ENCODE data around the gene DLD. TPM values are rescaled to one million over a fixed set of nuclear protein-coding genes. Genes with fewer than 3 reads are reported as not detected.
"Not testable (repeated sequence)": the region's sequence is repeated elsewhere in the genome, so short reads cannot be mapped to it uniquely, and the experiment has no call there.

DLD gene
- total and polyA plus RNA-seq, 2 of the 8 experiments (the other 6 are each of a cell fraction or from before 2014, with no cell fraction given), result 63.7 to 88.5 TPM

DNA sequence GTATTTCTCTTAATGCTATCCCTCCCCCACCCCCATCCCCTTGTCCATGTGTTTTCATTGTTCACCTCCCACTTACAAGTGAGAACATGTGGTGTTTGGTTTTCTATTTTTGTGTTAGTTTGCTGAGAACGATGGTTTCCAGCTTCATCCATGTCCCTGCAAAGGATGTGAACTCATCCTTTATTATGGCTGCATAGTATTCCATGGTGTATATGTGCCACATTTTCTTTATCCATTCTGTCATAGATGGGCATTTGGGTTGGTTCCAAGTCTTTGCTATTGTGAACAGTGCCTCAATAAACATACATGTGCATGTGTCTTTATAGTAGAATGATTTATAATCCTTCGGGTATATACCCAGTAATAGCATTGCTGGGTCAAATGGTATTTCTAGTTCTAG, 30.8 kb downstream of the DLD start:
- ChIA-PET POLR2A (ENCODE audit: partially characterized antibody) (interaction anchor here (0.6 kb wide), 1 partner anchor 350 kb away, joined by 3 read pairs; no protein-coding TSS in a partner anchor), CTCF (ENCODE audit: partially characterized antibody) (interaction anchor here (1.9 to 2.4 kb wide), 2 partner anchors 95 to 224 kb away, joined by 7 to 8 read pairs; no protein-coding TSS in a partner anchor)

More for the DNA sequence above, 30.8 kb downstream of the DLD start:
- not testable (repeated sequence) for DNase-seq (ENCODE audit: low read depth in 1 of 2, low spot score in 2 of 2); H3K56ac ChIP-seq (replicated peaks; ENCODE audit: insufficient read length, low read depth, low read length); H2AK5ac ChIP-seq (ENCODE audit: low read depth, low read length); H2BK20ac ChIP-seq (ENCODE audit: low read length); H4K91ac ChIP-seq (replicated peaks; ENCODE audit: insufficient read length, low read length); H2BK5ac ChIP-seq (ENCODE audit: low read depth, low read length); H3K27ac ChIP-seq (ENCODE audit: low read depth, low read length); H2AFZ ChIP-seq (ENCODE audit: low read length); H3K4me3 ChIP-seq (ENCODE audit: extremely low read depth in 1 of 4, insufficient read depth in 2 of 4, low read depth in 3 of 4, low read length in 4 of 4); H4K5ac ChIP-seq (ENCODE audit: insufficient read length, low read depth, low read length); H3K79me1 ChIP-seq (ENCODE audit: low read depth, low read length); H3K79me2 ChIP-seq (ENCODE audit: control insufficient read depth in 1 of 2, insufficient read depth in 2 of 2, low read length in 2 of 2); H3K9ac ChIP-seq (replicated peaks in 1 of 4; ENCODE audit: extremely low read depth in 1 of 4, low read depth in 3 of 4, low read length in 3 of 4); H3K4me2 ChIP-seq (ENCODE audit: insufficient read depth in 1 of 2, low read depth in 2 of 2, low read length in 2 of 2); H3K14ac ChIP-seq (ENCODE audit: insufficient read length); H3K23me2 ChIP-seq (ENCODE audit: low read depth, low read length); H2BK12ac ChIP-seq (ENCODE audit: low read depth, low read length); H3K23ac ChIP-seq (ENCODE audit: insufficient read length); H3K18ac ChIP-seq (ENCODE audit: extremely low read depth, low read length); H3K4me1 ChIP-seq (replicated peaks in 1 of 4; ENCODE audit: control insufficient read depth in 3 of 4, insufficient read depth in 4 of 4, low read length in 3 of 4); H2BK15ac ChIP-seq (ENCODE audit: low read length); H4K20me1 ChIP-seq (replicated peaks in 1 of 2; ENCODE audit: control insufficient read depth in 1 of 2, insufficient read depth in 2 of 2, low read length in 2 of 2); H4K8ac ChIP-seq (ENCODE audit: extremely low read depth, insufficient read depth, low read length); H3K9me3 ChIP-seq (ENCODE audit: insufficient read depth in 2 of 2, low read depth in 1 of 2, low read length in 1 of 2); FAIRE-seq; H2BK120ac ChIP-seq (replicated peaks; ENCODE audit: low read depth, low read length); H3K27me3 ChIP-seq (replicated peaks in 1 of 4; ENCODE audit: control insufficient read depth in 3 of 4, extremely low read depth in 1 of 4, insufficient read depth in 3 of 4, low read length in 3 of 4); H3K4ac ChIP-seq (replicated peaks; ENCODE audit: insufficient read length, low read depth, low read length)
- WGBS, 2 experiments (ENCODE audit: extremely low coverage in 1 of 2, insufficient coverage in 1 of 2, insufficient read length in 1 of 2, insufficient replicate concordance in 2 of 2, low coverage in 1 of 2, low lambda C conversion rate in 2 of 2, missing lambda C conversion rate in 1 of 2), result 68% methylated on average over 2 of the region's 2 CpGs; no CpG with 5 or more reads in 1 of the 2 experiments
- H3K36me3 ChIP-seq (ENCODE audit: control insufficient read depth in 2 of 4, insufficient read depth in 4 of 4, low read length in 3 of 4), result peaks cover 8 to 73% (median 19%) of the 10 kb centered on the region in 4 experiments

All from H1 (cell line).